HG03460 (cell line): ENCODE results near the gene HSD11B1L.
"Not testable (repeated sequence)": the region's sequence is repeated elsewhere in the genome, so short reads cannot be mapped to it uniquely, and the experiment has no call there.

ENCODE experiments used
- ATAC-seq: cut with Tn5 transposase; IDR thresholded peaks from one replicate; pipeline ENCODE4 v1.9.1; 2021; ENCODE audit not compliant: unreplicated experiment

HSD11B1L gene

GRCh38 chr19:5697890-5698634 lies 17.2 kb downstream of the HSD11B1L start:
- ATAC-seq: no peak

DNA sequence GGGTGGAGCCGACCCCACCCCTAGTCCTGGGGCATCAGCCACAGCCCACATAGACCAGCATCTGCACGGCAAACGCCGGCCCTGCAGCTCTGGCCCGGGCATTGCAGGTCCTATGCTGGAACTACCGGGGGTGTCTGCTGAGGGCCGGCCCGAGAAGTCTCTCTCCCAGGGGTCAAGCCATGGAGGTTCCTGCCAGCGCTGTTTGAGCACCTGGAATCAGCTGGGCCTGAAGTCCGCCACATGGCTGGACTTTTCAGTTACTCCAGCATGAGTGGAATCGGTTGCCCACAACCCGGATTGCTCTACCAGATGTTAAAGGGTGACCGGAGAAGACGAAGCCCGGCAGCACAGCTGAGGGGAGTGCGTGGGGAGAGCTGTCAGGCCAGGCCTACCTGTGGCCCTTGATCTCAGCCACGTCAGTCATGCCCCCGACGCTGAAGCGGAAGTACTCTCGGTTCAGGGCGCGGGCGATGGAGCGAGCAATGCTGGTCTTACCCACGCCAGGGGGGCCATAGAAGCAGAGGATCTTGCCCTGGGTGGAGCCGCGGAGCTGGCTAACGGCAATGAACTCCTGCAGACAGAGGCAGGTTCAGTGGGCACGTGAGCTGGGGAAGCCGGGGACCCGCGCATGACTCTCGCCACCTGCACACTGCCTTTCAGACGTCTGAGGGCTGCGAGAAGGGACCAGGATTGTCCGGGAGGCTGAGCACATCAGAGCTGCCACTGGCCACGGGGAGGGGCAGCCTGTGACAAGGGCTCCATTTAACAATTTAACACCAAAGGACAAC lies 18.0 kb downstream of the HSD11B1L start:
- ATAC-seq: no peak

DNA sequence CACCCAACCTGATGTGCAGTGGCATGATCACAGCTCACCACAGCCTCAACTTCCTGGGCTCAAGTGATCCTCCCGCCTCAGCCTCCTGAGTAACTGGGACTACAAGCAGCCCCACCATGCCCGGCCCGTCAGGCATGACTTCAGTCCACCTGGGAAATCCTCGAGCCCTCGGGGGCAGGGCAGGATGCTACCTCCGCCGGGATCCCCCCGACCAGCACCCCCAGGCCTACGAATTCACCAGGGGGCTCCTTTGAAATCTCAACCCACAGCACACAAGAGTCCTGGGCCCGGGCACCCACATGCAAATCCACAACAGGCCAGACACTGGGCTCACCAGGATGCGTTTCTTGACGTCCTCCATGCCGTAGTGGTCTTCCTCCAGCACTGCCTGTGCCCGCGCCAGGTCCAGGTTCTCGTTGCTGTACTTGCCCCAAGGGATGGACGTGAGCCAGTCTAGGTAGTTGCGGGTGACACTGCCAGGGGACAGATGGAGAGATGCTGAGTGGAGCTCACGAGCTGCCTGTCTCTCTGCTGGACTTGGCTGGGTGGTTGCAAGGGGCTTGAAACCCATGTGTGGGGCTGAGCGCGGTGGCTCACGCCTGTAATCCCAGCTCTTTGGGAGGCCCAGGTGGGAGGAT lies 19.7 kb downstream of the HSD11B1L start:
- ATAC-seq: no peak

GRCh38 chr19:5702053-5702410 lies 21.2 kb downstream of the HSD11B1L start:
- not testable (repeated sequence) for ATAC-seq

- no peak for ATAC-seq
Observed at GRCh38 chr19:5703819-5704818, 23.3 kb downstream of the HSD11B1L start.

DNA sequence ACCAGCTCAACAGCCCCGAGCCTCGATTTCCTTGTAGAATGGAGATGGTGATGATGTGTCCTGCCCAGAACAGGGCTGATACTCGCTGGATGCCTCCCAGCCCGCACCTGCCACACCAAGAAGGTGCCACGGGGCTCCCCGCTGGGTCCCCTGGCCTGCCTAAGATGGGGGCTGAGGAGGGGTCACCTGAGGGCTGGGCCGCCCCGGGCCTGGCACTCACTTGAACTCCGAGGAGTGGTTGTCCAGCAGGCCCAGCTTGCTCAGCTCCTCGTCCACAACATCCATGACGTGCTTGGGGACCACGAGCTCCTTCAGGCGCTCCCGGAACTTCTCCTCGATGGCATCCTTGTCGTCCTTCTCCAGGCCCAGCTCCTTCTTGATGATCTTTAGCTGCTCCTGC lies 24.7 kb downstream of the HSD11B1L start:
- ATAC-seq: no peak

DNA sequence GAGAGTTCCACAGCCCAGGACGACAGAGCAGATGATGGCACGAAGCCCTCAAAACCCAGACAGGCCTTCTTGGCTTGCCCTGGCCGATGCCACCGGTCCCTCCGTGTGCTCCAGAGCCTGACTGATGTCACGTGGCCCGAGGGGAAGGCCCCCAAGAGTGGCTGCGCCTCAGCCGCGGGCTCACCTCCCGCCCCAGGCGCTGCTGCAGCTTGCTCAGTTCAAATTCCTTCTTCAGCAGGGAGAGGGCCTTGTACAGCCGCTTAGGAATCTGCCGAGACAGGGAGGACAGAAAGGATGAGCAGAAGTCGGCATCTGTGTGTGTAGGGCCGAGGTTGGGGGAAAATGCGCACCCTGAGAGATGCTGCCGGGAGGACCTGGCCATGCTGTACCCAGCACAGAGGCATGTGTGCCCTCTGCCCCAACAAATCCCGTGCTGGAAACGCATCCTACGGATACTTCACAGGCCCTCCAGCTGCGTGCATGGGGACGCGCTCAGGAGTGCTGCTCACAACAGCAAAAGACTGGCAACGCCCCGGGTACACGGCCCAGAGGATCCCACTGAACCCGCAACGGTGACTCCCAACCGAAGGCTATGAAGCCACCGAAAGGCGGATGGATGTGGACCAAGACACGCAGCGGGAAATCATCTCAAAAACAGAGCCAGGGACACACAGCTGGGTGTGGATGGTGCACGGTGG lies 26.2 kb downstream of the HSD11B1L start:
- ATAC-seq: no peak

DNA sequence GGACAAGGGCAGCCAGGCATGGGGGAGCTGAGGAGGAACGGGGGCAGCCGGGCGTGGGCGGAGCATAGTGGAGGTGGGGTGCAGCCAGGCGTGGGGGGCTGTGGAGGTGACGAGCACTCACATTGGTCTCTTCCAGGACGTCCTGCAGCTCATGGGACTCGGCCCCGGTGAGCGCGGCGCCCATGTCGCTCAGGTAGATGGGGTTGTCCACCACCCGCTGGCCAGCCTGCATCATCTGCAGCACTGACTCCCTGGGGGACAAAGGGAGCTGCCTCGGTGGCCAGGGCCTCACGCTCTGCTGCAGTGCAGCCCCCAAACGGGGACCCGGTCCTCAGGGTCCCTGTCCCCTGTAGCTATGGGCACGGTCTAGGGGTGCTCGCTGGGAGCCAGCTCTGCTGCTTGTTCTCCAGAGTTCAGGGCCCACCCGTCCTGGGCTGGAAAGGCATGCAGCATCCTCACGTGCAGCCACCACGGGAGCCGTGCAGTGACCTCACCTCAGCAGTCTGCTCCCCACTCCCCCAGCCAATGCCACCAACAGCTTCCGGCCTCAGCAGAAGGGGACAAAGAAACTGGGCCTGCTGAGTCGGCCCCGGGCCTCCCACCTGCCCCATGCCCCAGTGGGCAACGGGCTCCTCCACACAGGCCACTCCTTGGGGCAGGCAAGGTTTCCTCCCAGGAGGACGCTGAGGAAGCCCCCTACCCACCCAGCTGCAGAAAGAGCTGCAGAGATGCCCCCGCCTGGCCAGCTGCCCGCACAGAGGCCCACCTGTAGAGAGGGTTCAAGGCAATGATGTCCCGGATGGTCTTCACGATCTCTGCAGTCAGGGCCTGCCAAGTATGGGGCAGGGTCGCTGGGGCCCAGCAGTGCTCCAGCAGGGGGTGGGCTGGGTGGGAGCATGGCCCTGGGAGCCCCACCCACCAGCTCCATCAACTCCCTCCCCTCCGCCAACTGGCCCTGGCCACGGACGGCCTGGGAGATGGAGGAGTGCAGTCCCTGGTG lies 27.0 kb downstream of the HSD11B1L start:
- no peak for ATAC-seq

DNA sequence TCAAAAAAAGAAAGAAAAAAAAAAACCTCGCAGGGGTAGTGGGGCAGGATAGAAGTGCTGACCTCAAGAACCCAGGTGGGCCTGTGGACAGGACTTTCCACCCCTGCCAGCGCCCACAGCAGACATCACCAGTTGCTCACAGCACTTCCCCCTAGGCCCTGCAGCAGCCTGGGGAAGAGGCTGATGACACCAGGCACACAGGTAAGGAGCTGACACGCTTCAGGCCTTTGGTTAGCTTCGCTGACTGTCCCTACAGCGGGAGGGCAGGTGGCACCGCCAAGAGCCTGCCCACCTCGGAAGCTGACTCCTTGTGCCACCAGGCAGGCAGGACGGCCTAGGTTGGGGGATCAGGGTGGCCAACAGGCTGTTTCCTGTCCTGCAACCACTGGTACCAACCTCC lies 30.2 kb downstream of the HSD11B1L start:
- ATAC-seq: no peak

DNA sequence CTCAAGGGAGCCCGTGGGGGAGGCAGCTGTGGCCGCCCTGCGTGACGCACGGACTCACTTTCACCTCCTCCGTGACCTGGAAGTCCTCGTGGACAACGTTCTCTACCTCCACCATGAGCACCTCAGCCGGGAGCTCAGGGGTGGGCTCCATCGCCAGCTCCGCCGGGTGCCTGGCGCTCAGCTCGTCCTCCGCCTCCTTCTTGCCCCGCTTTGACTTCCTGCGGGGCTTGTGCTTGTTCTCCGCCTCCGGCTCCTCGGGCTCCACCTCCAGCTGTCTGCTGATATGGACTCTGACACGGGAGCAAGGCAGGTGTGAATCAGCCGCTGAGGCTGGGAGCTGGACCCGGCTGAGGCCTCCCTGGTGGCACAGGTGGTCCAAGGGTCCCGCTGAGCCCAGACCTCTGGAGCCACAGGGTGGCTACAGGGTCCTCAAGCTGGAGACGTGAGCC lies 30.9 kb downstream of the HSD11B1L start:
- no peak for ATAC-seq

DNA sequence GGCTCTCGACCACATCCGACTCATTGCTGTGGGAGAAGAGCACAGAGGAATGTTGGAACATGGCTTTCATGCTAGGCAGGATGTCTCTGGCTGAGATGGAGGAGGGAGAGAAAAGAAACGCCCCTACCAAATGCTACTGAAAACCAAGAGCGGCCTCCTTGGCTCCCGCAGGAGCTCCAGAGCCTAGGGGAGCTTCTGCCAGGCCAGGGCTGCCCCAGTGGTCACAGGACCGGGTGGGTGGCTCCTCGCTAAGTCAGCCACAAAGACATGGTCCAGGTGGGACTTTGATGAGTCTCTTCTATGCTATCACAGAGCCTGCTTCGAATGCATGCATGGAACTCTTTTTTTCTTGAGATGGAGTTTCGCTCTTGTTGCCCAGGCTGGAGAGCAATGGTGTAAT lies 32.4 kb downstream of the HSD11B1L start:
- ATAC-seq: no peak

DNA sequence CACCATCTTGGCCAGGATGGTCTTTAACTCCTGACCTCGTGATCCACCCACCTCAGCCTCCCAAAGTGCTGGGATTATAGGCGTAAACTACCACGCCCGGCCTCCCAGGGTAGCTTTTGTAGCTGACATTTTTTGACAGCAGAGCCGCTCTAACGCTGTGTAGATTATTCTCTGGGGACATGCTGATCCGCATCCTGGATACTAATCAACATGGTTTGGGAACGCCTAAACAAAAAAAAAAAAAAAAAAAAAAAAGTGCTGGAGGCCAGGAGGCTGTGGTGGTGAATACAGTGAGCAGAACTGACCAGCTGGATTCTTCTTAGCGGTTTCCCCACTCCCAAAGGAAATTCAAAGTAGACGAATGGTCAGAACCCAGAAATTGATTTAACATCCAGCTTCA lies 34.0 kb downstream of the HSD11B1L start:
- ATAC-seq: no peak

- no peak for ATAC-seq
Observed at GRCh38 chr19:5717215-5717935, 36.5 kb downstream of the HSD11B1L start.

DNA sequence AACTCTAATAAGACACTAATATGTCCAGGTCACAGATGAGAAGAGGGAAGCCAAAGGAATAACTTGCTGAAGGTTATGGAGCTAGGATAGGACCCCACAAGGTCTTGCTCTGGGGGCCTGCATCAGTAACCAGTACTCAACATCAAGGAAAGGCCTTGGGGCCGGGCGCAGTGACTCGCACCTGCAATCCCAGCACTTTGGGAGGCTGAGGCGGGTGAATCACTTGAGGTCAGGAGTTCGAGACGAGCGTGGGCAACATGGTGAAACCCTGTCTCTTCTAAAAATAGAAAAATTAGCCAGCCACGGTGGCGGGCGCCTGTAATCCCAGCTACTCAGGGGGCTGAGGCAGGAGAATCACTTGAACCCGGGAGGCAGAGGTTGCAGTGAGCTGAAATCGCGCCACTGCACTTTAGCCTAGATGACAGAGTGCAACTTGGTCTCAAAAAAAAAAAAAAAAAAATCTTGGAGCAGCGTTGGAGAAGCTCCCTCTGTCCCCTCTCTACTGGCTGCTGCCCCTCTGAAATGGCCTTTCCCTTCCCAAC lies 37.3 kb downstream of the HSD11B1L start:
- ATAC-seq: no peak

DNA sequence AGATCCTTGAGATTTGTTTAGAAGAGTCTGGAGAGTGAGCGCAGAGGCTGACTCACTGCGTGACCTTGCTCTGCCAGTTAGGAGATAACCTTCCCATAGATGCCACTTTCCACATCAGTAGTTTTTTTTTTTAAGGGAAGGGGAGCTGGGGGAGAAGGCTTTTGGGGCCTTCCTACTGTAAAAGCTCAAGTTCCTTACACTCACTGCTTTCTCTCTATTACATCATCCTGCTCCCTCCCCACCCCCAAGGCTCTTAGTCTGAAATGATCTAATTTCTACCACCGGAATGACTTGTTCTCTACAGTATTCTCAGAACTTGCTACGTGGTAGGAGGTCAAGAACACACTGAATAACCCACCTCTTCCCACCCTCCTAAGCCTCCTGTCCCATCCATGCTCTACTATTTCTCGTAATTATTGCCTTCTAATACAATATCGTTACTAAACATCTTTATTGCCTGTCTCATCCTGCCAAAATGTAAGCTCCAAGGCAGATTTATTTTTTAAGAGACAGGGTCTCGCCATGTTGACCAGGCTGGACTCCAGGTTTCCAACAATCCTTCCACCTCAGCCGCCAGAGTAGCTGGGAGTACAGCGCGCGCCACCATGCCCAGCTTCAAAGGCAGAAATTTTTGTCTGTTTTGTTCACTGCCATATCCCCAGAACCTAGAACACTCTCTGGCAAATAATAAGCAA lies 37.9 kb downstream of the HSD11B1L start:
- no peak for ATAC-seq

GRCh38 chr19:5719274-5719960 lies 38.6 kb downstream of the HSD11B1L start:
- ATAC-seq: peak; percentile 10
